Gastroesophageal sphincter (tissue), 3 donors: Measurements from ENCODE around the gene MYOM1.

Experiments used
- POLR2AphosphoS5 ChIP-seq: sonication (generic); formaldehyde crosslinking; IDR thresholded peaks from one replicate; pipeline ENCODE4 v1.6.1; 2017; ENCODE audit warnings: antibody characterized with exemption
- TF ChIP-seq, protein P1 (sequence below), 4 experiments: fragments of 200-600 bp in 2 of 4; fragments of 450-650 bp in 2 of 4; sonication (generic) in 1 of 4; IDR thresholded peaks; one replicate each; pipeline ENCODE4 v1.5.1; 2017 to 2019; ENCODE audit warnings: antibody characterized with exemption in 4 of 4, mild to moderate bottlenecking in 2 of 4, moderate library complexity in 2 of 4

DNA sequence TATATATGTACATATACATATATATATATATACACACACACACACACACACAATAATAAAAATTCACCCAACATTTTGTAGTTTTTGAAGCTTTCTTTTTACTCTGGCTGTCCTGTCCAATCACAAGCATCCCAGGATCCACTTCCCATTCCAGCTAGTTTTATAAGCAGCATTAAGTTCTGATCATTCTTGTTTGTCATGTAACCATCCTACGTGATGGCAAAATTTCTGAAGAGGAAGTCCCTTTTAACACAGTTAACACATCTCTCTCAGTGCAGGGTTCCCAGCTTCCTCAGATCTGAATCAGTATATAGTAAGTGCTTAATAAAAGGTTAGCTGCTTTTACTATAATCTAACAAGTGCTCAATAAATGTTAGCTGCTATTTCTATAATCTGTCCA lies 26.4 kb downstream of the MYOM1 start:
- TF ChIP-seq, protein P1, sequence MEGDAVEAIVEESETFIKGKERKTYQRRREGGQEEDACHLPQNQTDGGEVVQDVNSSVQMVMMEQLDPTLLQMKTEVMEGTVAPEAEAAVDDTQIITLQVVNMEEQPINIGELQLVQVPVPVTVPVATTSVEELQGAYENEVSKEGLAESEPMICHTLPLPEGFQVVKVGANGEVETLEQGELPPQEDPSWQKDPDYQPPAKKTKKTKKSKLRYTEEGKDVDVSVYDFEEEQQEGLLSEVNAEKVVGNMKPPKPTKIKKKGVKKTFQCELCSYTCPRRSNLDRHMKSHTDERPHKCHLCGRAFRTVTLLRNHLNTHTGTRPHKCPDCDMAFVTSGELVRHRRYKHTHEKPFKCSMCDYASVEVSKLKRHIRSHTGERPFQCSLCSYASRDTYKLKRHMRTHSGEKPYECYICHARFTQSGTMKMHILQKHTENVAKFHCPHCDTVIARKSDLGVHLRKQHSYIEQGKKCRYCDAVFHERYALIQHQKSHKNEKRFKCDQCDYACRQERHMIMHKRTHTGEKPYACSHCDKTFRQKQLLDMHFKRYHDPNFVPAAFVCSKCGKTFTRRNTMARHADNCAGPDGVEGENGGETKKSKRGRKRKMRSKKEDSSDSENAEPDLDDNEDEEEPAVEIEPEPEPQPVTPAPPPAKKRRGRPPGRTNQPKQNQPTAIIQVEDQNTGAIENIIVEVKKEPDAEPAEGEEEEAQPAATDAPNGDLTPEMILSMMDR (IDR thresholded peaks at IDR 0.05), result no peak
- no peak for TF ChIP-seq POLR2AphosphoS5
